Superior temporal gyrus (tissue), 1 donor: ENCODE data around the gene CIAO2B.

ENCODE experiments used
- DNase-seq: peaks from one replicate; pipeline ENCODE4 v3.0.0-alpha.2; 2016; ENCODE audit errors: extremely low spot score

CIAO2B gene

GRCh38 chr16:66888647-66889615 is 45.3 kb downstream of the CIAO2B start:
- no peak for DNase-seq

- no peak for DNase-seq
Observed at GRCh38 chr16:66886914-66887313, 47.3 kb downstream of the CIAO2B start.

- no peak for DNase-seq
Observed at GRCh38 chr16:66886321-66886720, 47.9 kb downstream of the CIAO2B start.

GRCh38 chr16:66885491-66885890 is 48.7 kb downstream of the CIAO2B start:
- no peak for DNase-seq

- no peak for DNase-seq
Observed at GRCh38 chr16:66882702-66883101, 51.5 kb downstream of the CIAO2B start.
